8988T (cell line): ENCODE results near the gene SEMA4C.

Experiments
- DNase-seq: peaks from one replicate; pipeline ENCODE4 v3.0.0; 2011

Gene SEMA4C

GRCh38 chr2:96839293-96839874, 30.5 kb downstream of the SEMA4C start:
- DNase-seq, result no peak

- DNase-seq, result no peak
These were observed 31.3 kb downstream of the SEMA4C start for GRCh38 chr2:96838345-96839292.

- DNase-seq, result no peak
These were observed 32.3 kb downstream of the SEMA4C start for GRCh38 chr2:96837575-96837974.

GRCh38 chr2:96835830-96836229, 34.0 kb downstream of the SEMA4C start:
- DNase-seq, result no peak

- DNase-seq, result peak; percentile 80
These were observed 36.9 kb downstream of the SEMA4C start for GRCh38 chr2:96832754-96833507.

- no peak for DNase-seq
These were observed 37.5 kb downstream of the SEMA4C start for GRCh38 chr2:96832408-96832753.

GRCh38 chr2:96831679-96832078, 38.2 kb downstream of the SEMA4C start:
- no peak for DNase-seq

- DNase-seq, result no peak
These were observed 39.8 kb downstream of the SEMA4C start for GRCh38 chr2:96830044-96830562.

GRCh38 chr2:96828874-96829273, 41.0 kb downstream of the SEMA4C start:
- no peak for DNase-seq

GRCh38 chr2:96828436-96828835, 41.4 kb downstream of the SEMA4C start:
- no peak for DNase-seq

- DNase-seq, result no peak
These were observed 43.2 kb downstream of the SEMA4C start for GRCh38 chr2:96826546-96827278.

GRCh38 chr2:96825057-96825456, 44.8 kb downstream of the SEMA4C start:
- no peak for DNase-seq

GRCh38 chr2:96824079-96824870, 45.6 kb downstream of the SEMA4C start:
- no peak for DNase-seq

GRCh38 chr2:96823198-96823597, 46.7 kb downstream of the SEMA4C start:
- DNase-seq, result no peak

GRCh38 chr2:96822786-96823185, 47.1 kb downstream of the SEMA4C start:
- DNase-seq, result no peak

GRCh38 chr2:96821113-96821675, 48.7 kb downstream of the SEMA4C start:
- DNase-seq, result no peak

- no peak for DNase-seq
These were observed 49.9 kb downstream of the SEMA4C start for GRCh38 chr2:96819876-96820511.

GRCh38 chr2:96819128-96819875, 50.6 kb downstream of the SEMA4C start:
- DNase-seq, result no peak

- DNase-seq, result no peak
These were observed 52.0 kb downstream of the SEMA4C start for GRCh38 chr2:96817882-96818281.
